Anterior cingulate cortex (tissue), 58 donors: ENCODE data around the gene PXDC1.
"Not testable (repeated sequence)": the region's sequence is repeated elsewhere in the genome, so short reads cannot be mapped to it uniquely, and the experiment has no call there.

Experiments
- DNase-seq, 58 donors: peaks; one replicate each; lab custom pipeline; 2025; lab: John Stamatoyannopoulos, UW

The PXDC1 gene

DNA sequence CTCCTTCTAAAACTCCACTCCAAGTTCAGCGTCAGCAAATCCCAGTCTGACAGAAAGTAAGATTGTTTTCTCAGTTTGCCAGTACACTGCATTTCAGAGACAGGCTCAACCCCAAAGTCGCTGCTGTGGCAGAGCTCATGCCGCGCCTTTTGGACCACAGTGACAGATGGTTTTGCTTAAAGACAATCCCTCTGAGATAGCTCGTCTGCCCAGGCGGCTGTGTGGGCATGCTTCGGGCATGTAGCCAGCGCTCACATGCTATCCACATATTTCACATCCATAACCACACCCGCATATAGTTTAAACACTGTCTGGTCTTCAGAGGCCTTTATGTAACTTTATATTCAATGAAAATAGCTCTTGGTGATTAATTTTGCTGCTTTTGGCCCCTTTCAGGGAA lies 14.7 kb upstream of the PXDC1 start:
- DNase-seq, result peak in 9 of 58 donors; percentile 10 to 40 (median 19)

DNA sequence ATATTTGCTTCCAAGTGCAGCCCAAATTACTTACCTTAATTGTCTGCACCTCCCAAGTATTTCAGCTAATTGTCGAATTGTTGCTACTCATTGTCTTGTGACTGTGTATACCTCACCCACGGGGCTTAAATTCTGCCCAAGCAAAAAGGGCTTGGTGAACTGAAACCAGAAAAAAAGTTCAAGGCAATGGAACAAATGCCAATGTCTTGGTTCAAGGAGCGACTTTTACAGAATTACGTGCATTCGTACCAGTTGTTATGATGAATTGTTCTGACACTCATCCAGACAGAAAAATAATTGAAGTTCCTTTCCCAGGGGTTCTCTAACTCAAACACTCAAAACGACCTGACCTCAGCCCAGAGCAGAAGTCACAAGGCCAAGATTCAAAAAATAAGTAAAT lies 13.9 kb upstream of the PXDC1 start:
- DNase-seq, result no peak

GRCh38 chr6:3764516-3765335 lies 13.2 kb upstream of the PXDC1 start:
- no peak for DNase-seq

GRCh38 chr6:3762852-3763251 lies 11.3 kb upstream of the PXDC1 start:
- DNase-seq, result no peak

DNA sequence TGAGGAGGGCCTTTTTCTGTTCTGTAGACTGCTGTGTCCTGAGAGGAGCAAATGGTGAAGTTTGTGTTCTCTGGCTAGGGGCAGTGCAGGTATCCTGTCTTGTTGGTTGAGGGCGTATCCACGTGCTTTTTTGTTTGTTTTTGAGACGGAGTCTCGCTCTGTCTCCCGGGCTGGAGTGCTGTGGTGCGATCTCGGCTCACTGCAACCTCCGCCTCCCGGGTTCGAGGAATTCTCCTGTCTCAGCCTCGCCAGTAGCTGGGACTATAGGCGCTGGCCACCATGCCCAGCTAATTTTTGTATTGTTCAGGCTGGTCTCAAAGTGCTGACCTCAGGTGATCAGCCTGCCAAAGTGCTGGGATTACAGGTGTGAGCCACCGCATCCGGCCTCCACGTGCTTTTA lies 10.8 kb upstream of the PXDC1 start:
- DNase-seq, result no peak

GRCh38 chr6:3761989-3762270 lies 10.4 kb upstream of the PXDC1 start:
- DNase-seq, result no peak

DNA sequence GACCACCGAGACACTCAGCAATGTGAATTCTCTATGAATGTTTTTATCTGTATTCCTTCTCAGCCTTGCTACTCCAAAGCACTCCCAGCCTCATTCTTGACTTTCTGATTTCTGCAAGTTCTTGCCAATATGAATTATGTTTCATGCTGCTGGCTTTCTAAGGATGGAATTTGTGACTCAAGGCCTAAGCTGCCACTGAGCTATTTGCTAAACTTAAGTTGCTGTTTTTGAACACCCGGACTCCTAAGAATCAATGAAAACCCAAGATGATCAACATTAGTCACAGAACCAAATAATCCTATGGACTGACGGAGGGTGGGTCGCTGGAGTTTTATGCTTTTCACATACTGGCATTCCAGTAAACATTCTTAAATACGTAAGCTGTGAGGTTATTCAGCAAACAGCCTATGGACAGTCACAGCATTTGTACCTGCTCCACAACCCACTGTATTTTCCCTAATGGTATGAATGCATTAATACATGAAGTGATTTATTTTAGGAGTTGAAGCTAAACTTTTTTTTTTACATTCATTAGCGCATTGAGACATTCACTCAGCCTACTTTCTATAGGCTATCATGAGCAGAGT lies 8.2 kb upstream of the PXDC1 start:
- no peak for DNase-seq

DNA sequence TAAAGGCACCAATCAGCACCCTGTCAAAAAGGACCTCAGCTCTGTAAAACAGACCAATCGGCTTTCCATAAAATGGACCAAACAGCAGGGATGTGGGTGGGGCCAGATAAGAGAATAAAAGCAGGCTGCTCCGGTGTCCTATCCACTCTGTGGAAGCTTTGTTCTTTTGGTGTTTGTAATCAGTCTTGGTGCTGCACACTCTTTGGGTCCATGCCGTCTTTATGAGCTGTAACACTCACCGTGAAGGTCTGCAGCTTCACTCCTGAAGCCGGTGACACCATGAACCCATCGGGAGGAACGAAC lies 7.3 kb upstream of the PXDC1 start:
- DNase-seq, result no peak

- not testable (repeated sequence) for DNase-seq
Observed at GRCh38 chr6:3757998-3758841, 6.7 kb upstream of the PXDC1 start.

- no peak for DNase-seq
Observed at GRCh38 chr6:3757241-3757641, 5.7 kb upstream of the PXDC1 start.

DNA sequence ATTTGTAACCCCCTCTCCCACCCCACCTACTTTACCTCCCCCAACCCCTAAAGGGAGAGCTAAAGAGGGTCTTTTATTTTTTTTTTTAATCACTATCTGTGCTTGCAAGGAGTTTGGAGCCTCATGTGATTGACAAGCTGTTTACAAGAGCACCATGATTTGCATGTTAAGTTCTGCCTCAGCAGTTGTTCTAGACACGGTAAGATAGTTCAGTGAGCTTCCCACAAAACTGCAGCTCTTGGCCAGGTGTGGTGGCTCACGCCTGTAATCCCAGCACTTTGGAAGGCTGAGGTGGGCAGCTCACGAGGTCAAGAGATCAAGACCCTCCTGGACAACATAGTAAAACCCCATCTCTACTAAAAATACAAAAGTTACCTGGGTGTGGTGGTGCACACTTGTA lies 5.0 kb upstream of the PXDC1 start:
- DNase-seq, result no peak

DNA sequence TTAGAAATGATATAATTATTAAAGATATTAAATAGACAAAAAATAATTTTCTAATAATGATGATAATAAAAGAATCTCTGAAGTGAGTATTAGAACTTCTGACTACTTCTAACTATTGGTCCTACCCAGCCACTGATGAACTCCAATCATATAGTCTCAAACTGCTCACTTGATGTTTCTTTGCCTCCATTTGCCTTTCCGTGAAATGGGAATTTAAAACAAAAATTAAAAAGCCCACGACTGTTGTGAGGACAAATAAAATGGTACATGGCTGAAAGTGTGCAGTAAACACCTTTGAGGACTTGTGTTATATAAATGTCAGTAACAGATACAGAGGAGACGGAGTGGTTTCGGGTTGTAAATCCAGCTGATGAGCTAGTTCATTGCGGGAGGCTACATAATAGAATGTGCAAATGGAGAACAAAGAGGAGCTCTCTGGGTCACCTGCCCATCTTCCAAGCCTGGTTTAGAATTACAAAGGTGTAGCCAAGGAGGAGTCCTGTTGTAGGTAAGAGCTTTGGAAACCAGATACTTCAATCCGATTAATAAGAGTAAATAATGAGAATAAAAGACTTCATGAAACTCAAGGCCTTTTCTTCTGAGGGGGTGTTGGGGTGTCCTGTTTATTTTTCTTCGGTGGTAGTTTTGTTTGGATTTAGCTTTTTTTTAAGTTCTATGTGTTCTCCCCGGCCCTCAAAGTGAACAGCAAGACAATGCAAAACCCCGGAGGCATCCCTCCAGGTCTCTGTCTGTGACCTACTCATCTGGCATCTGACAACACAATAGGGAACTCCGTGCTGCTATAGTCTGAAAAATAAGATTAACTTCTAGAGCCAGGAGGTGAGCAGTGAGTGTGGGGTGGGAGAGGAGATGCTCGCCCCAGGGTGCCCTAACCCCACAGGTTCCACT lies 4.4 kb upstream of the PXDC1 start:
- DNase-seq, result no peak

- no peak for DNase-seq
Observed at GRCh38 chr6:3754776-3755175, 3.3 kb upstream of the PXDC1 start.

- DNase-seq, result not testable (repeated sequence)
Observed at GRCh38 chr6:3754032-3754725, 2.7 kb upstream of the PXDC1 start.

DNA sequence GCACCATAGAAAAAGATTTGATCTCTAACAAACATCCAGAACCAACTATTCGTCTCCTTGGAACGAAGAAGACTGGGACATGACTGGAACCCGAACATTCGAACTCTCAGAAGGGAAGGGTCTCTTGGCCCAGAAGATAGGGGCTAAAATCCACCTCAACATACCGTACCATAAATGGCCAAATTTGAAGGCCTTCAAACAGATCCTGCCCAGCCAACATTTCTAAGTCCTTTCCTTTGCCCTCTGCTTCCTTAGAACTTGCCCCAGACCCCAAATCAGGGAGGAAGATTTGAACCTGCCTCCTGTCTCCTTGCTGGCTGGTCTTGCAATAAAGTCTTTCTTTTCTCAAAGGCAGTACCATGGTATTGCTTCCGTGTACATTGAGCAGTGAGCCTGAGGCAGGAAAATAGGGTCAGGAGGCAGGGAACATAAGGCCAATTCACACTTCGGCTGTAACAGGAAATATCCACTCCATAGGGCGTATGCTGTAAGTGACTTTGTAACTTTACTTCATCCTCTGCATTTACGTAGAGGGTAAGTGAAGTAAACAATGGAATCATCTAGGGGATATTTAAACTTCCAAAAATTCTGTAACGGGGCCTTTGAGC lies 1.8 kb upstream of the PXDC1 start:
- no peak for DNase-seq

GRCh38 chr6:3752531-3753227 lies 1.2 kb upstream of the PXDC1 start:
- DNase-seq, result no peak

- DNase-seq, result peak in 54 of 58 donors; percentile 22 to 82 (median 64)
Observed at GRCh38 chr6:3751730-3752530, 417 bp upstream of the PXDC1 start.
